Measurements from ENCODE around the gene ETV6. TPM values are rescaled to one million over a fixed set of nuclear protein-coding genes. Genes with fewer than 3 reads are reported as not detected.

The ETV6 gene
- polyA plus RNA-seq, 1 donor (not counting 4 experiments of a cell fraction or from before 2014, with no cell fraction given): 5.3 TPM

- Histone ChIP-seq H3K9me3 (ENCODE audit: control insufficient read depth, low read depth, low read length) (no peaks in the 10 kb centered on the region), H3K9me1 (ENCODE audit: control insufficient read depth, extremely low read depth, insufficient read depth, low read length) (no peaks in the 10 kb centered on the region), H3K27ac (ENCODE audit: control insufficient read depth, insufficient read depth, low read length) (no peak overlapping the region), H3K4me1 (ENCODE audit: control insufficient read depth, extremely low read depth, insufficient read depth, low read length) (peaks cover 18% of the 10 kb centered on the region), H3K79me2 (ENCODE audit: control insufficient read depth, insufficient read depth, low read length) (peaks cover 28% of the 10 kb centered on the region), H3K9ac (ENCODE audit: control insufficient read depth, extremely low read depth, insufficient read depth, low read length) (no peak overlapping the region), H3K4me3 (ENCODE audit: control insufficient read depth in 2 of 3, extremely low read depth in 1 of 3, insufficient read depth in 2 of 3, low read depth in 1 of 3, low read length in 3 of 3) (no peak overlapping the region), H3K27me3 (ENCODE audit: control insufficient read depth, extremely low read depth, insufficient read depth, low read length) (no peaks in the 10 kb centered on the region), H3K4me2 (ENCODE audit: control insufficient read depth, extremely low read depth, insufficient read depth, low read depth, low read length) (no peak overlapping the region), H2AFZ (ENCODE audit: control insufficient read depth, low read length) (no peak overlapping the region), H3K36me3 (ENCODE audit: control insufficient read depth in 2 of 2, extremely low read depth in 1 of 2, insufficient read depth in 2 of 2, low read length in 2 of 2) (no peaks in the 10 kb centered on the region), H4K20me1 (ENCODE audit: control insufficient read depth, extremely low read depth, insufficient read depth, low read length) (no peaks in the 10 kb centered on the region)
- dilution Hi-C loops (cut with MboI; ENCODE audit: extremely low pct_ligation_motif_present, low sequenced_read_pairs): no loop called here
- TF ChIP-seq, protein P1, sequence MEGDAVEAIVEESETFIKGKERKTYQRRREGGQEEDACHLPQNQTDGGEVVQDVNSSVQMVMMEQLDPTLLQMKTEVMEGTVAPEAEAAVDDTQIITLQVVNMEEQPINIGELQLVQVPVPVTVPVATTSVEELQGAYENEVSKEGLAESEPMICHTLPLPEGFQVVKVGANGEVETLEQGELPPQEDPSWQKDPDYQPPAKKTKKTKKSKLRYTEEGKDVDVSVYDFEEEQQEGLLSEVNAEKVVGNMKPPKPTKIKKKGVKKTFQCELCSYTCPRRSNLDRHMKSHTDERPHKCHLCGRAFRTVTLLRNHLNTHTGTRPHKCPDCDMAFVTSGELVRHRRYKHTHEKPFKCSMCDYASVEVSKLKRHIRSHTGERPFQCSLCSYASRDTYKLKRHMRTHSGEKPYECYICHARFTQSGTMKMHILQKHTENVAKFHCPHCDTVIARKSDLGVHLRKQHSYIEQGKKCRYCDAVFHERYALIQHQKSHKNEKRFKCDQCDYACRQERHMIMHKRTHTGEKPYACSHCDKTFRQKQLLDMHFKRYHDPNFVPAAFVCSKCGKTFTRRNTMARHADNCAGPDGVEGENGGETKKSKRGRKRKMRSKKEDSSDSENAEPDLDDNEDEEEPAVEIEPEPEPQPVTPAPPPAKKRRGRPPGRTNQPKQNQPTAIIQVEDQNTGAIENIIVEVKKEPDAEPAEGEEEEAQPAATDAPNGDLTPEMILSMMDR (optimal IDR thresholded peaks at IDR 0.05 in 1 of 3, IDR thresholded peaks at IDR 0.05 in 1 of 3, conservative IDR thresholded peaks at IDR 0.05 in 1 of 3; ENCODE audit: extremely low read depth in 1 of 3, insufficient read depth in 2 of 3, low read length in 3 of 3): no peak
- TF ChIP-seq EZH2 (IDR thresholded peaks at IDR 0.05; ENCODE audit: low read length): no peak
- no peak for FAIRE-seq
- DNase-seq (ENCODE audit: low read depth, low spot score): no peak
Measured at GRCh38 chr12:11709513-11709912, 60.0 kb downstream of the ETV6 start.

DNA sequence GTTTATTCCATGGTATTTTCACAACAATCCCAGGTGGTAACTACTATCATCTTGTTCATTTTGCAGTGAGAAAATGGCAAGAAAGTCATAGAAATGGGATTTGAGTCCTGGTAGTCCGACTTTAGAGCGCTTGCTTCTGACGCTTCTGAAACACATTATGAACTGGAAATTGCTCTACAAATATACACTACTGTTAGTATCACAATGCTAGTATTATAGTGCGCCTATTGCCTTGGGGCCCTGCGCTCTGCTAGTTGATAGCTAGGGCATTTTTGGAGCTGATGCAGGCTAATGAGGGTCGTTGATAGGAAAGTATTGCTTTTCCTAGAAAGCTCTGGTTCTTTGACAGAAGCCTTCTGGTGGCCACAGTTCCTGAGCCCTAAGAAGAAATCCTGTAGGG lies 61.0 kb downstream of the ETV6 start:
- H3K4me2 ChIP-seq (ENCODE audit: control insufficient read depth, extremely low read depth, insufficient read depth, low read depth, low read length): no peak overlapping the region
- no peaks in the 10 kb centered on the region for H3K27me3 ChIP-seq (ENCODE audit: control insufficient read depth, extremely low read depth, insufficient read depth, low read length)
- H3K79me2 ChIP-seq (ENCODE audit: control insufficient read depth, insufficient read depth, low read length): peaks cover 28% of the 10 kb centered on the region
- H3K9me3 ChIP-seq (ENCODE audit: control insufficient read depth, low read depth, low read length): no peaks in the 10 kb centered on the region
- no peaks in the 10 kb centered on the region for H4K20me1 ChIP-seq (ENCODE audit: control insufficient read depth, extremely low read depth, insufficient read depth, low read length)
- H3K36me3 ChIP-seq (ENCODE audit: control insufficient read depth in 2 of 2, extremely low read depth in 1 of 2, insufficient read depth in 2 of 2, low read length in 2 of 2): no peaks in the 10 kb centered on the region
- H3K4me3 ChIP-seq (ENCODE audit: control insufficient read depth in 2 of 3, extremely low read depth in 1 of 3, insufficient read depth in 2 of 3, low read depth in 1 of 3, low read length in 3 of 3): no peak overlapping the region
- FAIRE-seq (no peak), DNase-seq (ENCODE audit: low read depth, low spot score) (no peak)
- TF ChIP-seq EZH2 (IDR thresholded peaks at IDR 0.05; ENCODE audit: low read length): no peak
- TF ChIP-seq, protein P1 (optimal IDR thresholded peaks at IDR 0.05 in 1 of 3, IDR thresholded peaks at IDR 0.05 in 1 of 3, conservative IDR thresholded peaks at IDR 0.05 in 1 of 3; ENCODE audit: extremely low read depth in 1 of 3, insufficient read depth in 2 of 3, low read length in 3 of 3): no peak
- H3K27ac ChIP-seq (ENCODE audit: control insufficient read depth, insufficient read depth, low read length): no peak overlapping the region
- dilution Hi-C loops (cut with MboI; ENCODE audit: extremely low pct_ligation_motif_present, low sequenced_read_pairs): no loop called here
- H3K9ac ChIP-seq (ENCODE audit: control insufficient read depth, extremely low read depth, insufficient read depth, low read length): no peak overlapping the region
- H3K9me1 ChIP-seq (ENCODE audit: control insufficient read depth, extremely low read depth, insufficient read depth, low read length): no peaks in the 10 kb centered on the region
- no peak overlapping the region for H2AFZ ChIP-seq (ENCODE audit: control insufficient read depth, low read length)
- peaks cover 11% of the 10 kb centered on the region for H3K4me1 ChIP-seq (ENCODE audit: control insufficient read depth, extremely low read depth, insufficient read depth, low read length)
